ENCODE data around the gene C10orf95. TPM values are rescaled to one million over a fixed set of nuclear protein-coding genes. Genes with fewer than 3 reads are reported as not detected.

C10orf95 gene
- total RNA-seq, 5 donors from 2014 or later (not counting 1 experiment from before 2014, with no cell fraction given) = 0.23 to 0.92 (median 0.55) TPM; not detected in 1

DNA sequence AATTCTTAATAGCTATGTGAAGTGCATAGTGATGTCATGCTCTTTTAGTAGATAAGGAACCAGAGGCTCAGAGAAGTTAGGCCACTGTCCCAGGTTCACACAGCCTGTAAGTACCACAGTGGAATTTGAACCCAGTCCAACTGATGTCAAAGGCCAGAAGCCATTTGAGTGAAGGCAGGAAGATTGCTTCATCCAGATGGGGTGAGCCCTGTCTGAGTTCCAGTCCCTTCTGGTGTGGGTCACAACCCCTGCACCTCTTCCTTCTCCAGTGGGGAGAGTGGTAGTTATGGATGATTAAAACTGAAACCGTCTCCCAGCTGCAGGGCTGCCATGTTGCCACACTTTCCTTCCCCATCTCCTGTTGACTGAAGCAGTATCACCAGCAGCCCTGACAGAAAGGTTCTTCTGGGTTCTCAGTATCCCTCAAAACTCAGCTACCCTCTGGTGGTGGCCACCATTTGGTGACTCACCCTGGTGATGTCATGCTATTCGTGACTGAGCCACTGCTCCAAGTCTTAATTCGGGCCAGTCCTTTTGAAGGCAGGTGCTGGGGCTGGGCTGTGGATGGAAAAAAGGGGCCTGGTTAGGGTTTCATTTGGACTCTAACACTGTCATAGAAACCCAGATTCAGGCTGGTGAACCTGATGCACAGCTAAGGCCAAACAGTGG lies 1.5 kb upstream of the C10orf95 start:
- POLR2A ChIA-PET = interaction anchor here (0.7 to 1.0 kb wide), 4 partner anchors 19 to 348 kb away, joined by 3 to 16 read pairs (median 8); no protein-coding TSS in a partner anchor
- peaks cover 25 to 30% (median 27%) of the 10 kb centered on the region in 3 donors for H3K4me1 Mint-ChIP-seq
- no peak overlapping the region for H3K4me3 ChIP-seq (ENCODE audit: control insufficient read depth in 1 of 2, extremely low read depth in 1 of 2, low read length in 1 of 2)
- no peaks in the 10 kb centered on the region for H3K9me3 Mint-ChIP-seq
- H3K4me3 Mint-ChIP-seq = peak overlapping the region in 2 of 3 donors; percentile 40 to 93
- no peak overlapping the region for H3K27ac ChIP-seq (ENCODE audit: low read length)
- no peaks in the 10 kb centered on the region for H3K27me3 ChIP-seq (replicated peaks in 1 of 2; ENCODE audit: control insufficient read depth in 2 of 2, extremely low read depth in 1 of 2, insufficient read depth in 2 of 2, low read length in 1 of 2)
- DNase-seq = peak in 3 of 35 experiments; percentile 31 to 38 (median 35)
- peaks cover 6 to 17% of the 10 kb centered on the region in 2 donors for H3K36me3 ChIP-seq (ENCODE audit: control insufficient read depth in 2 of 2, extremely low read depth in 1 of 2, insufficient read depth in 1 of 2, low read length in 1 of 2)
- H3K36me3 Mint-ChIP-seq = peaks cover 5% of the 10 kb centered on the region
- peak overlapping the region; percentile 39 to 64 for H3K27ac Mint-ChIP-seq
- peaks cover 6 to 30% of the 10 kb centered on the region in 2 experiments for H3K4me1 ChIP-seq (ENCODE audit: control insufficient read depth in 1 of 2, extremely low read depth in 1 of 2, insufficient read depth in 2 of 2, low read length in 2 of 2)
- H3K27me3 Mint-ChIP-seq = no peaks in the 10 kb centered on the region
- no peak for ATAC-seq (replicated peaks in 1 of 4)
- no peaks in the 10 kb centered on the region for H3K9me3 ChIP-seq
- CTCF ChIA-PET = interaction anchor here (0.6 to 0.9 kb wide), 4 partner anchors 9 to 142 kb away, joined by 3 to 6 read pairs (median 4); partner anchors contain the start of gene CUEDC2 (in 1 of the 2)
- 67% methylated on average over 1 of the region's 3 CpGs for WGBS (ENCODE audit: insufficient coverage)

DNA sequence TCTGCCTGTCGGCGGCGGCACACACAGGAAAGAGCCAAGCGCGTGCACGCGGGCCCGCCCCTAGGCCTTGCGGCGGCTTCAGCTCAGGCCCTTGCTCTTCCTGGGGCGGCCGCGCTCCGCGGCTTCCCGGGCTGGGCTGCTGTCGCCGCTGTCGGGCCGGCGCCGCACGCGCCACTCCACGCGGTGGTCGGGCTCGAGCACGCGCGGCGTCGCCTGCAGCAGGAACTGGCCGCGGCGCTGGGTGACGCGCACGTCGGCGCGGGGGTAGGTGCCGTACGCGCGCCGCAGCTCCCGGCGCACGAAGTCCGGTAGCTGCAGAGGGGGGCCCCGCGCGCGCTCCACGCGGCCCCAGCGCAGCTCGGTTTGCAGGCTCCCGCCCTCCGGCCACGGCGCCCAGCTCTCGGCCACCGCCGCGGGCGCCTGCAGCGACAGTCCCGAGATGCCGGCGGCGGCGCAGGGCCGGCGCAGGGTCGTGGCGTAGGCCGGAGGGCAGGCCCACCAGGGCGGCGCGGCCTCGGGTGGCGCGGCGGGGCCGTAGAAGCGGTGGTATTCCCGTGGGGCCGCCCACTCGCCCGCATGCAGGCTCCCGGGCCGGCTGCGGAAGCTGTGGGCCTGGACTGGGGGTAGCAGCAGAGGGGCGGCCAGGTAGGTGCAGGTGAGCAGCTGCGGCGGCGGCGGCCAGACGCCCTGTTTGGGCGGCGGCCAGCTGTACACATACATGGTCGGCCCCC lies 804 bp downstream of the C10orf95 start:
- H3K27ac Mint-ChIP-seq = peak overlapping the region; percentile 90 to 93
- H3K4me1 Mint-ChIP-seq = peaks cover 25 to 27% (median 26%) of the 10 kb centered on the region in 3 donors
- no peaks in the 10 kb centered on the region for H3K9me3 Mint-ChIP-seq
- H3K27ac ChIP-seq (ENCODE audit: low read length) = peak overlapping the region; percentile 88
- H3K4me1 ChIP-seq (ENCODE audit: control insufficient read depth in 1 of 2, extremely low read depth in 1 of 2, insufficient read depth in 2 of 2, low read length in 2 of 2) = peaks cover 6 to 30% of the 10 kb centered on the region in 2 experiments
- no peaks in the 10 kb centered on the region for H3K9me3 ChIP-seq
- POLR2A ChIA-PET = interaction anchor here (0.7 to 0.8 kb wide), 3 partner anchors 18 to 217 kb away, joined by 3 to 4 read pairs (median 3); partner anchors contain the start of gene CUEDC2 (in 1 of the 2)
- H3K4me3 Mint-ChIP-seq = peak overlapping the region; percentile 93 to 94 (median 93)
- CTCF ChIA-PET = interaction anchor here in 1 of 2 donors (0.9 to 2.6 kb wide), 4 partner anchors 10 to 57 kb away, joined by 4 to 12 read pairs (median 8); partner anchors contain the start of gene CUEDC2
- H3K36me3 Mint-ChIP-seq = peaks cover 5% of the 10 kb centered on the region
- DNase-seq (peak; percentile 78 to 97 (median 90)), ATAC-seq (replicated peaks in 1 of 4) (peak; percentile 86 to 92 (median 90))
- peaks cover 0 to 10% of the 10 kb centered on the region in 2 donors for H3K36me3 ChIP-seq (ENCODE audit: control insufficient read depth in 2 of 2, extremely low read depth in 1 of 2, insufficient read depth in 1 of 2, low read length in 1 of 2)
- peak overlapping the region; percentile 89 to 93 for H3K4me3 ChIP-seq (ENCODE audit: control insufficient read depth in 1 of 2, extremely low read depth in 1 of 2, low read length in 1 of 2)
- H3K27me3 ChIP-seq (replicated peaks in 1 of 2; ENCODE audit: control insufficient read depth in 2 of 2, extremely low read depth in 1 of 2, insufficient read depth in 2 of 2, low read length in 1 of 2) = no peaks in the 10 kb centered on the region
- H3K27me3 Mint-ChIP-seq = no peaks in the 10 kb centered on the region
- under 1% methylated on average over 104 of the region's 104 CpGs for WGBS (ENCODE audit: insufficient coverage)

GRCh38 chr10:102450124-102450373 lies 1.3 kb downstream of the C10orf95 start:
- CTCF ChIA-PET = interaction anchor here in 1 of 2 donors (1.6 to 2.6 kb wide), 3 partner anchors 11 to 57 kb away, joined by 5 to 12 read pairs (median 11); partner anchors contain the start of gene CUEDC2
- peaks cover 25 to 27% (median 25%) of the 10 kb centered on the region in 3 donors for H3K4me1 Mint-ChIP-seq

DNA sequence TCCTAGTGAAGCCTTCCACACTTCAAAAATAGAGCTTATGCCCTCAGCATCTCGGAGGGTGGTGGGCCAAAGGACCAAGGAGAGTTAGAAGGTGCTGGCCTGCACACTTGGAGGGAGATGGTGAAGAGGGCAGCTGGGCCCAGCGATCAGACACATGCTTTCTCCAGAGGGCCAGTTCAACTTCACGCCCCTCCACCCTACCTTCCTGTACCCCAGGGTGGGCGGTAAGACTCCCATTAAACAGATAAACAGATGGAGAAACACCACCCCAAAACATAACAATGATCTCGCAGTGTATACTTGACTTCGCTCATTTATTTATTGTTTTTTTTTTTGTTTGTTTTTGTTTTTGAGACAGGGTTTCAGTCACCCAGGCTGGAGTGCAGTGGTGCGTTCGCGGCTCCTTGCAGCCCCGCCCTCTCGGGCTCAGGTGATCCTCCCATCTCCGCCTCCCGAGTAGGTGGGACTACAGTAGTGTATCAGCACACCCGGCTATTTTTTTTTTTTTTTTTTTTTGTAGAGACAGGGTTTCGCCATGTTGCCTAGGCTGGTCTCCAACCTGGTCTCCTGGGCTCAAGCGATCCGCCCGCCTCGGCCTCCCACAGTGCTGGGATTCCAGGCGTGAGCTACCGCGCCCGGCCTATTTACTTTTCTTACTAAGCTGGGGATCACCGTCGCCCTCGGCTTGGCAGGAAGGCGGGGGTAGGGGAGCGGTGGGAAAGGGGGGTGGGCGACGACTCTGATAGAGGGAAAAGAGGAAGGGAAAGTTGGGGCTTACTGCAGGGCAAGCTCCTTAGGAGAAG lies 1.8 kb downstream of the C10orf95 start:
- Histone ChIP-seq H3K9me3 (no peaks in the 10 kb centered on the region), H3K27me3 (replicated peaks in 1 of 2; ENCODE audit: control insufficient read depth in 2 of 2, extremely low read depth in 1 of 2, insufficient read depth in 2 of 2, low read length in 1 of 2) (no peaks in the 10 kb centered on the region), H3K4me1 (ENCODE audit: control insufficient read depth in 1 of 2, extremely low read depth in 1 of 2, insufficient read depth in 2 of 2, low read length in 2 of 2) (peaks cover 6 to 30% of the 10 kb centered on the region in 2 experiments), H3K36me3 (ENCODE audit: control insufficient read depth in 2 of 2, extremely low read depth in 1 of 2, insufficient read depth in 1 of 2, low read length in 1 of 2) (peaks cover 0 to 7% of the 10 kb centered on the region in 2 donors), H3K27ac (ENCODE audit: low read length) (peak overlapping the region; percentile 88), H3K4me3 (ENCODE audit: control insufficient read depth in 1 of 2, extremely low read depth in 1 of 2, low read length in 1 of 2) (peak overlapping the region; percentile 89 to 93)
- Mint-ChIP-seq H3K9me3 (no peaks in the 10 kb centered on the region), H3K36me3 (peaks cover 5% of the 10 kb centered on the region), H3K4me3 (peak overlapping the region; percentile 93 to 94 (median 93)), H3K27me3 (no peaks in the 10 kb centered on the region), H3K4me1 (peaks cover 25 to 27% (median 25%) of the 10 kb centered on the region in 3 donors), H3K27ac (peak overlapping the region; percentile 90 to 93)
- WGBS (ENCODE audit: insufficient coverage) = no CpG with 5 or more reads among the region's 30 CpGs
- ChIA-PET POLR2A (interaction anchor here (0.7 to 0.8 kb wide), 5 partner anchors 12 to 218 kb away, joined by 3 to 7 read pairs (median 3); partner anchors contain the start of gene CUEDC2 (in 1 of the 2)), CTCF (interaction anchor here in 1 of 2 donors (1.6 to 2.6 kb wide), 3 partner anchors 11 to 56 kb away, joined by 5 to 12 read pairs (median 11); partner anchors contain the start of gene CUEDC2)
- peak; percentile 64 to 92 (median 86) for DNase-seq
- ATAC-seq (replicated peaks in 1 of 4) = peak; percentile 51 to 74 (median 54)

More at GRCh38 chr10:102450124-102450373, 1.3 kb downstream of the C10orf95 start:
- ATAC-seq (replicated peaks in 1 of 4) (no peak), DNase-seq (no peak)
- peak overlapping the region; percentile 89 to 93 for H3K4me3 ChIP-seq (ENCODE audit: control insufficient read depth in 1 of 2, extremely low read depth in 1 of 2, low read length in 1 of 2)
- no peaks in the 10 kb centered on the region for H3K27me3 Mint-ChIP-seq
- no peaks in the 10 kb centered on the region for H3K27me3 ChIP-seq (replicated peaks in 1 of 2; ENCODE audit: control insufficient read depth in 2 of 2, extremely low read depth in 1 of 2, insufficient read depth in 2 of 2, low read length in 1 of 2)
- under 1% methylated on average over 10 of the region's 11 CpGs for WGBS (ENCODE audit: insufficient coverage)
- peak overlapping the region; percentile 93 to 94 (median 93) for H3K4me3 Mint-ChIP-seq
- POLR2A ChIA-PET = interaction anchor here (0.7 to 0.8 kb wide), 4 partner anchors 12 to 216 kb away, joined by 3 to 4 read pairs (median 3); partner anchors contain the start of gene CUEDC2 (in 1 of the 2)
- peaks cover 6 to 30% of the 10 kb centered on the region in 2 experiments for H3K4me1 ChIP-seq (ENCODE audit: control insufficient read depth in 1 of 2, extremely low read depth in 1 of 2, insufficient read depth in 2 of 2, low read length in 2 of 2)
- H3K27ac Mint-ChIP-seq = peak overlapping the region; percentile 90 to 93
- H3K36me3 ChIP-seq (ENCODE audit: control insufficient read depth in 2 of 2, extremely low read depth in 1 of 2, insufficient read depth in 1 of 2, low read length in 1 of 2) = peaks cover 0 to 7% of the 10 kb centered on the region in 2 donors
- peaks cover 5% of the 10 kb centered on the region for H3K36me3 Mint-ChIP-seq
- H3K9me3 Mint-ChIP-seq = no peaks in the 10 kb centered on the region
- H3K27ac ChIP-seq (ENCODE audit: low read length) = peak overlapping the region; percentile 88
- no peaks in the 10 kb centered on the region for H3K9me3 ChIP-seq

DNA sequence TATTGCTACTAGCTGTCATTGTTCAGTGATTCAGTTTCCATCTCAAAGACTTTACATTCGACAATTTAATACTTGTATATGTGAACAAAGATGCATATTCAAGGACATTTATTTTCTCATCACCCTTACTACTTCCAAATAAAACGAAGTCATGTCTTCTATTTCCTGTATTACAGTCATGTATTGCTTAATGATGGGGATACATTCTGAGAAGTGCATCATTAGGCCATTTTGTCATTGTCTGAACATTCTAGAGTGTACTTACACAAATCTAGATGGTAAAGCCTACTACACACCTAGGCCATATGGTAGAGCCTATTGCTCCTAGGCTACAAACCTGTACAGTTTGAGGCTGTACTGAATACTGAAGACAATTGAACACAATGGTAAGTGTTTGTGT lies 6.5 kb downstream of the C10orf95 start:
- Mint-ChIP-seq H3K27me3 (no peaks in the 10 kb centered on the region), H3K27ac (no peak overlapping the region), H3K9me3 (no peaks in the 10 kb centered on the region), H3K36me3 (no peaks in the 10 kb centered on the region), H3K4me1 (peaks cover 8 to 10% (median 9%) of the 10 kb centered on the region in 3 donors), H3K4me3 (no peak overlapping the region)
- no peaks in the 10 kb centered on the region for H3K9me3 ChIP-seq
- peaks cover 4 to 8% of the 10 kb centered on the region in 2 experiments for H3K4me1 ChIP-seq (ENCODE audit: control insufficient read depth in 1 of 2, extremely low read depth in 1 of 2, insufficient read depth in 2 of 2, low read length in 2 of 2)
- ChIA-PET CTCF (interaction anchor here in 1 of 2 donors (0.6 kb wide), 1 partner anchor 184 kb away, joined by 3 read pairs; no protein-coding TSS in a partner anchor), POLR2A (interaction anchor here in 1 of 2 donors (0.7 kb wide), 1 partner anchor 44 kb away, joined by 3 read pairs; no protein-coding TSS in a partner anchor)
- WGBS (ENCODE audit: insufficient coverage) = no CpG with 5 or more reads among the region's 2 CpGs
- no peak overlapping the region for H3K4me3 ChIP-seq (ENCODE audit: control insufficient read depth in 1 of 2, extremely low read depth in 1 of 2, low read length in 1 of 2)
- no peaks in the 10 kb centered on the region for H3K27me3 ChIP-seq (replicated peaks in 1 of 2; ENCODE audit: control insufficient read depth in 2 of 2, extremely low read depth in 1 of 2, insufficient read depth in 2 of 2, low read length in 1 of 2)
- no peak for ATAC-seq (replicated peaks in 1 of 4)
- no peak for DNase-seq
- no peak overlapping the region for H3K27ac ChIP-seq (ENCODE audit: low read length)
- H3K36me3 ChIP-seq (ENCODE audit: control insufficient read depth in 2 of 2, extremely low read depth in 1 of 2, insufficient read depth in 1 of 2, low read length in 1 of 2) = no peaks in the 10 kb centered on the region
